RPMI7951 (cell line): ENCODE results near the gene NUDT4. TPM values are rescaled to one million over a fixed set of nuclear protein-coding genes. Genes with fewer than 3 reads are reported as not detected.

Experiments used
- DNase-seq: peaks from one replicate; pipeline ENCODE4 v3.0.0-alpha.2; 2012; ENCODE audit warnings: low read depth
- total RNA-seq: library from RNA; depleted of rRNA; stranded (reverse); fragments of >200 nt; shearing (Covaris generic); gene quantifications from 2 replicates; pipeline ENCODE4 v1.2.3, GENCODE V29; 2014; rRNA removed

NUDT4 gene
- total RNA-seq, result 36.0 and 40.5 TPM in 2 replicates

DNA sequence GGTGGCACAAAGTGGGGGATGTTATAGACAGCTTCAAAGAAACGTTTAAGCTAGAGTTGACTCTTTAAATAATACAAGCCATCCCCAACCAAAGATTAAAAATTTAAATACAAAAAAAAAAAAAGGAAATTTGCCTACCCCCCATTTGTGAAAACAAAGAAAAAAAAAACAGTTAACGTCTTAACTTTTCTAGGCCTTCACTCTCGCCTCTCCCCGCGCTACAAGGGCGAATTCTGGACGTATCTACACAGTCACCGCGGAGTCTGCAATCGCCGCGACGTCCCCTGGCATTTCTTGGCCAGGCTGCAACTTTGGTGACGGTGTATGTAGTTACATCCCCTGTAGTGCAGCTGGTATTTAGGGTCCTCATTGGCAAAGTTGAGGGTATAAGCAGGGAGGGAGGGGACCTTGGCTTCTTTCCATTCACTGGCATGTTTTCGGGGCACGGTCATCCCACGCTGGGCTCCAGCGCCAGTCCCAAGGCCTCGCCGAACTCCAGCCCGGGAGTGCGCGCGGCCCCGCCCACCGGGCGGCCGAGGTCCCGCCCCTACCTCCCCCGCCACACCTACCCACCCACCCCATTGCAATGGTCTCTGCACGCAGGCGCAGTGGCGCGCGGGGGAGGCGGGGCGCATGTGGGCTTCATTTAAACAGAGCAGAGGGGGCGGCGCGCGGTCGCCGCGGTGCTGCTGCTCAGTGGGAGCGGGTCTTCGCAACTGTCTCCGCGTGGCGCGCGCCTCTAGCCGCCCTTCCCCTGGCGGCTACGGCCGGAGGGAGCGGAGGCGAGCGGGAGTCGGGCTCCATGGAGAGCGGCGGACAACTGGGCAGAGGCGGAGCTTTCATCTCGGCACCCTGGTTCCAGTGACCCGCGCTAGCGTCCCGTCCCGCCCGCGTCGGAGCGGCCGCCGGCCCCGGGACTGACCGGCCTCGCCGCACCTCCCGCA is at the start of gene NUDT4:
NUDT4 (plus strand) TSS at position 674 of the 944 bp plus-strand sequence. CDS start 398 bp downstream, outside the sequence.
- peak; percentile 89 for DNase-seq

DNA sequence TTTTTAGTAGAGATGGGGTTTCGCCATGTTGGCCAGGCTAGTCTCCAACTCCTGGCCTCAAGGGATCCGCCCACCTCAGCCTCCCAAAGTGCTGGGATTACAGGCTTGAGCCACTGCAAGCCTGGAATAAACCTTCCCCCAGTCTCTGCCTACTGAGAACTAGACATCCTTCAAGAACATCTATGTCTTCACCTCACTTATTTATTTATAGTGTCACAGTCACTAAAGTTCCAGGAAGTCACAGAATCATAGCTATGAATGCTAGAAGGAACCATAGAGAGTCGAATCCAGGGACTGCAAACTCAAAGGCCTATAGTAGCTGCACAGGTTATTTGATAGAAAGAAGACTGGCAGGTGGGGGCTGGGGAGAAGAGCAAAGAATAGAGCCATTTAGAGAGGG is 44.7 kb upstream of the NUDT4 start:
- DNase-seq, result no peak

DNA sequence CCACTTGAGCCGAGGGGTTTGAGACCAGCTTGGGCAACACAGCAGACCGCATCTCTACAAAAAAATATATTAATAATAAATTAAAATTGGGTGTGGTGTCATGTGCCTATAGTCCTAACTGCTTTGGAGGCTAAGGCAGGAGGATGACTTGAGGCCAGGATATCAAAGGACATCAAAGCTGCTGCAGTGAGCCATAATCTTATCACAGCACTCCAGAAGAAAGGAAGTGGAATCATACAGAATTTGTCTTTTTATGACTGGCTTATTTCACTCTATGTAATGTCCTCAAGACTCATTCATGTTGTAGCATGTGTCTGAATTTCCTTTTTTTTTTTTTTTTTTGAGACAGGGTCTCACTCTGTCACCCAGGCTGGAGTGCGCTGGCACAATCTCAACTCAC is 43.9 kb upstream of the NUDT4 start:
- DNase-seq, result no peak

DNA sequence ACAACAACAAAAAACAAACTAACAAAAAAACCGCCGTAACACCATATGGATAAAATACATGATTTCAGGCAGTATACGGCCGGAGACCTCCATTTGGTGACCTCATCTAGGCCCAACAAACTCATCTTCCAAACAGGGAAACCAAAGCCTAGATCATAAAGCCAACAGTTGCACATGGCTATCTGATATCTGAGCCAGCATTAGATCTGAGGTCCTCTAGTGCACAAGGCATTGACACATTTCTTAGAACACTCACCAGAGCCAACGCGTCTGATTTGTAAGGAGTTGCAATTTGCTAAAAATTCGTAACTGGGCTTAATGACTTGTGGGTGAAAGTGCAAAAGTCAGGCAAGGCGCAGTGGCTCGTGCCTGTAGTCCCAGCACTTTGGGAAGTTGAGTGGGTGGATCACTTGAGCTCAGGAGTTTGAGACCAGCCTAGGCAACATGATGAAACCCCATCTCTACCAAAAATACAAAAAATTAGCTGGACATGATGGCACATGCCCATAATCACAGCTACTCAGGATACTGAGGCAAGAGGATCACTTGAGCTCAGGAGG is 42.0 kb upstream of the NUDT4 start:
- no peak for DNase-seq

DNA sequence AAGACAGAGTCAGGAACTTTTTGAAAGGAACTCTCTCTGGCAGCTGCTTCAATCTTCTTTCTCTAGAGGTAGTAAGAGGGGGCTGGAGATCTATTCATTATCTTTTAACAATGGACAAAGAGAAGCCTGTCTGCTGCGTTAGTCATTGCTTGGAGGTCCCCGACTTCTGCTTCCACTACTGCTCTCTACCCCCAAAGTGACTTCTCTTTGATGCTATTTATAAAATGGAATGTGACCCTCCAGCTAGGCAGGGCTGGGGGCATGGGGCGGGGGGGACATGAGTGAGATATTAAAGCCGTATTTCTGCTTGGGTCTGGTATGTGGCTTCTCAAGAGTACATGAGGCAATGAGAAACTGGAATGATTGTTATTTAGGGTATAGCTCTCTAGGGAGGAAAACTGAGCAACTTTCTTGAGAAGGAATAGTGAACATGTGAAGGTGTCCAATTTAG is 41.4 kb upstream of the NUDT4 start:
- peak; percentile 63 for DNase-seq

DNA sequence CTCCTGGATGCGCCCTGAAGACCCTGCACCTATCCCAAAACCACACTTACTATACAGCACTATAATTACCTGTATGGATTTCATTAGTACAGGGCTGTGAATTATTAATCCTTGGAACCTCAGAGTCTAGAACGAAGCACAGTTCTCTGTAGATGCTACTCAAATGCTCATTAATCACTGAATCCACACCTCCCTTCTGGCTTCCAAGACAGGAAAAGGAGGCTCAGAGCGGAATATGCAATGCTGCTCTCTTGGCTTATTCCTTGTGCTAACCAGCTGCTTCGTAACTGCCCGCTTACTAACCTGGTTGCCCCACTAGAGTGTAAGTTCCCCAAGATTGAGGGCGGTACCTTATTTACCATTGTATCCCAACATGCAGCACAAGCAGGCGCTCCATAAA is 39.1 kb upstream of the NUDT4 start:
- no peak for DNase-seq

DNA sequence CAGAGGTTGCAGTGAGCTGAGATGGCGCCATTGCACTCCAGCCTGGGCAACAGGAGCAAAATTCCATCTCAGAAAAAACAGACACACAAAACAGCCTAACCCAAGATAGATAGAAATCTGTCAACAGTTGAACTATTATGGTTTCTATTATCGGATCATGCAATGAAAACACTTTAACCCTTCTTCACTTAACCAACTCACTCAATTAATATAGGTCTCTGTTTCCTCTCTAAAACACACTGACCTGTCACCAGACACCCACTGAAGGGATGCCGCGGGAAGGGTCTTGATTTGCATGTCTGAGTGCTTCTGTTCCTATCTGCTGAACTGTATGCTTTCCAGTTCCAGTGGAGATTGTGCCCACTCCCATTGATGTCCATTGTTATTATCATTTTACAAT is 38.0 kb upstream of the NUDT4 start:
- no peak for DNase-seq

DNA sequence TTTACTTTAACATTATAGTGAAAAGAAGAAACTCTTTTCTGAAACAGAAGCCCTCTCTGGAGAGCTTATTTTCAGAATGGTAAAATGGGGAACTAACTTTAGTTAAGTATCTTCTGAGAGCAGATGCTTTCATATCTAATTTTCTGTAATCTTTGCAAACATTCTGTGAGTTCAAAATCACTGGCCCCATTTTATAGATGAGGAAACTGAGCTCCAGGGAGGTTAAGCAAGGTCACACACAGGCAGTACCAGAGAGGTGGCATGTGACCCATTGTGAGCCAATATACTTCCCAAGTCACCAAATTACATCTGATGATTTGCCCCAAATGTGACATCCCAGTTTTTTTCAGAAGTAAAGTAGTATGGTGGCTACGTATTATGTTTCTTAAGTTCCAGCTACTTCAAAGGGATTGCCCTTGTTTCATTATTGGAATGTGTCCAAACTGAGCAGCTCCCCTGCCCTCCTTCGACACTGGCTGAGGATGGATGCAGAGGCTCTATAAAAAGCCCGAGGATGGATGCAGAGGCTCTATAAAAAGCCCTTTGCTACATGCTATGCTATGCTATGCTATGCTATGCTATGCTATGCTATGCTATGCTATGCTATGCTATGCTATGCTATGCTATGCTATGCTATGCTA is 36.2 kb upstream of the NUDT4 start:
- DNase-seq, result no peak

DNA sequence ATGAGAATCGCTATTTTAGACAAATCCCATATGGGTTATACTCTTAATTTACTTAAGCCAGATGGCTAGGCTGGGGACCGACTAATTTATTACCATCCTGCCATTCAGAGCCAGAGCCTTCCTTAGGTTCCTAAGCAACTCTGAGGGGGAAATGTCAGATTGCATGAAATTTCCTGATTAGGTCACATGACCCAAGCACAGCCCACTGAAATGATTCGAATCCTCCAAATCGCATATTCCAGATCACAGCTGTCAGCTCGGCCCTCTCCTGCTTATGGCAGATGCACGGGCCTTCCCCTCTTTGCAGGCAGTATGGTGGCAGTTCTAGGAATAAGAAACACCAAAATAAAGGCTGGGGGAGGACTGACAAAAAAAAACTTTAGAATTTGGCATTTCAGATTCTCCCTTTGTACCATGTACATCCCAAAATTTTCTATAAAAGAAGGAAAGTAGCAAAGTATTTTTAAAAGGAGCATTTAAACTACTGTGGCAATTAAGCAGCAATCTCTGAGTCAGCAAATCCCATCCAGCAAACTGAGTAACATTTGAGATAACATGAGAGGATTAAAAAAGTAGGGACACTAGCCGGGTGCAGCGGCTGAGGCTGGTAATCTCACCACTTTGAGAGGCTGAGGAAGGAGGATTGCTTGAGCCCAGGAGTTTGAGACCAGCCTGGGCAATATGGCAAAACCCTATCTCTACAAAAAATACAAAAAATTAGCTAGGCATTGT is 30.5 kb upstream of the NUDT4 start:
- DNase-seq, result no peak

DNA sequence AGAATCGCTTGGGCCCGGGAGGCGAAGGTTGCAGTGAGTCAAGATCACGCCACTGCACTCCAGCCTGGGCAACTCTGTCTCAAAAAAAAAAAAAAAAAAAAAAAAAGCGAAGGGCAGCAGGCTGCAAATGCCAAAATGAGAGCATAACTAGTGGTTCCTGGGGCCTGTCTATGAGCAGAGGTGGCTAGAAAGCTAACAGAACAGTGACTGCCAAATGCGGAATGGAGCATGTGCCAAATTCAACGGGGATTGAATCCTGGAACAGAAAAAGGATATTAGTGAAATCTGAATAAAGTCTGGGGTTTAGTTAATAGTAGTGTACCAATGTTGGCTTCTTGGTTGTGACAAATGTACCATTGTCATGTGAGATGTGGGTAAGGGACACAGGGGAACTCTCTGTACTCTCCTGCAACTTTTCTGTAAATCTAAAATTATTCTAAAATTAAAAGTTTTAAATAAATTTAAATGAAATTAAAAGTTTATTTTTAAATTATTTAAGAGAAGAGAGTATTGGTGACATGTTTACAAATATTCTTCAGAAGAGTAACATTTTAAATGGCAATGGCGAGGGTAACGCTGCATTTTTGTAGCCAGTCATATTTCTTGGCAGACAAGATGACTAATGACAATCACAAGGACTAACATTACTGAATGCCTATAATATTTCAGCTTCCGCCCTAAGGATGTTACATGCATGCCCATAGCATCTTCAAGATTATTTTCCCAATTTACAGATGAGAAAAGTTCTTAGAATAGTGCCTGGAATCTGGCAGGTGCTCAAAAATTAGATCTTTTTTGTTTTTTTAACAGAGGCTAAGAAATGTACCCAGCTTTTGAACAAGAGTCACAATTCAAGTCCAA is 28.9 kb upstream of the NUDT4 start:
- DNase-seq, result no peak

DNA sequence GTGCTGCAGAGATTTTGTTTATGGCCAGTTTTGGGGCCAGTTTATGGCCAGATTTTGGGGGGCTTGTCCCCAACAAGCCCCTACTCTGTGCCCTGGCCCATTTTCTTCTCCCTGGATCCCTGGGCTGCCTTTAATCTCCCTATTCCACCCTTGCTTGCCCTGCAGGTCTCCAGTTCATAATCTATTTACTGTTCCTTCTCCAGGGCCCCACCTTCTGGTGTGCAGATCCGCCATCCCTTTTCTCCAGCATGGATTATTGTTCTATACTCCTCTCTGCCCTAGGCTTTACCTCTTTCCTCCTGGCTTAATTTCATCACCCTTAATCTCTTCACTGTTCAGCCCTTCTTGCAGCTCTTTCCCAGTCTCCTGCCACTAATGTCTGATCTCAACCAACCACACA is 26.0 kb upstream of the NUDT4 start:
- no peak for DNase-seq

DNA sequence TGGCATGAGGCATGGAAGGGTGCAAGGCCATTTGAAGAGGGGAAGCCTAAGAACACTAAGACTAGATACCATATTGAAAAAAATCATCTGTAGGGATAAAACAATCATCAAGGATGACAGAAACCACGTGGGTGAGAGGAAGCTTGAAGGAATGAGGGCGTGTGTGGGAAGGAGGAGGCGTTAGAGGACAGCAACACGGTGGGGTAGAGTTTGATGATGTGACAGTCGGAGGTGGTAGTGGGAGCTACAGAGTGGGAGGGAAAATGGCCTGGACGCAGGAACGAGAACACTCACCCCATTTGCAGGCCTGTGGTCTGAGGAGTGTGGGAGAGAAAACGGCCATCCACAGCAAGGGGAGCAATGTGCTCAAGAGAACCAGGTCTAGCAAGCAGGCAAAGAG is 25.4 kb upstream of the NUDT4 start:
- DNase-seq, result no peak

DNA sequence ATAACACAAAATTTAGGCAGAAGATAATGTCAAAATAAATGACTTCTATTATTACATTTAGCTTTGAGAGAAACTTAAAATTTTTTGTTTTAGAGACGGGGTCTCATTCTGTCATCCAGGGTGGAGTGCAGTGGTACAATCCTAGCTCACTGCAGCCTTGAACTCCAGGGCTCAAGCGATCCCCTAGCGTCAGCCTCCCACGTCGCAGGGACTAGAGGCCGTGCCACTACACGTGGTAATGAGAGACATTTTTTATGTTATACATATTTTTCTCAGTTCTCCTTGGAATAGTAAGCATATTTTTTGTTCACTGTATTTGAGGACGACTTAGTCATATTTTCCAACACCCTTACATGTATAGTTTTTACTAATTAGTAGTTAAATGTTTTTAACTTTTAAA is 21.5 kb upstream of the NUDT4 start:
- no peak for DNase-seq

DNA sequence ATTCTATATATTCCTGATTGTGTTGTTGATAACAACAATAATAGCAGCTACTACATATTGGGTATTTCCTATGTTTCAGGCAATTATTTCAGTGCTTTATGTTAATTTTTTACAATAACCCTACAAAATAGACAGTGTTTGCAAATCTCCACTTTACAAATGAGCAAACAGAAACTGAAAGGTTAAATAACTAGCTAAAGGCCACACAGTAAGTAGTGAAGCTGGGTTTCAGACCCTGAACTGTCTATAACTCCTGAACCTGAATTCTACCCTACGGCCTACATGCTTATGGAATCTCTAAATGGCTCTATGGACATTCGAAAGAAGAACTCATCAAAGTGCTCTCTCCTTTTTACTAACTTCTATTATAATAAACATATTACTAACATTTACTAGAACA is 19.7 kb upstream of the NUDT4 start:
- no peak for DNase-seq

DNA sequence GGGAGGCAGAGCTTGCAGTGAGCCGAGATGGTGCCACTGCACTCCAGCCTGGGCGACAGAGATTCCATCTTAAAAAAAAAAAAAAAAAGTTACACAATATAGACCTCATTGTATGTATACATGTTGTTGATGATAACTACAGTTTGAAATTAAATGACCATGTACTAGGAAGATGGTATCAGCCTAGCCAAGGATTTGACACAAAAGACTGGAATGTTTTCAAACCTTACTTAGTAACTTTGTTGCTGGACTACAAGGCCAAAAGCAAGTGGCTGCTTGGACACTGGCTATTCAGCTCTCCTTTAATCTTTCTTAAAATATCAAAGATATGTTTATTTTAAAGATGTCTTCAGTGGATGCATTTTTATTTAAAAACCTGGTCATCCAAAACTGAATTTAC is 18.9 kb upstream of the NUDT4 start:
- DNase-seq, result no peak

DNA sequence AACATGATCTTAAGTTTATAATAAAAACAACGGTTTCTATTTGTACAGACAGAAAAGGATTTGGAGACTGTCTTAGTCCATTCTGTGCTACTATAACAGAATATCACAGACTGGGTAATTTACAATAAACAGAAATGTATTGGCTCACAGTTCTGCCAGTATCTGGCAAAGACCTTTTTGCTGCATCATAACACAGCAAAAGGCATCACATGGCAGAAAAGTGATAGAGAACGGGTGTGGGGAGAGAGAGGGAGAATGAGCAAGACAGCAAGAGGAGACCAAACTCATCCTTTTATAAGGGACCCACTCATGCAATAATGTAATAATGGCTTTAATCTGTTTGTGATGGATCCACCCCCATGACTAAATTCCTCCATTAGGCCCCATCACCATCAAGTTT is 17.0 kb upstream of the NUDT4 start:
- no peak for DNase-seq

DNA sequence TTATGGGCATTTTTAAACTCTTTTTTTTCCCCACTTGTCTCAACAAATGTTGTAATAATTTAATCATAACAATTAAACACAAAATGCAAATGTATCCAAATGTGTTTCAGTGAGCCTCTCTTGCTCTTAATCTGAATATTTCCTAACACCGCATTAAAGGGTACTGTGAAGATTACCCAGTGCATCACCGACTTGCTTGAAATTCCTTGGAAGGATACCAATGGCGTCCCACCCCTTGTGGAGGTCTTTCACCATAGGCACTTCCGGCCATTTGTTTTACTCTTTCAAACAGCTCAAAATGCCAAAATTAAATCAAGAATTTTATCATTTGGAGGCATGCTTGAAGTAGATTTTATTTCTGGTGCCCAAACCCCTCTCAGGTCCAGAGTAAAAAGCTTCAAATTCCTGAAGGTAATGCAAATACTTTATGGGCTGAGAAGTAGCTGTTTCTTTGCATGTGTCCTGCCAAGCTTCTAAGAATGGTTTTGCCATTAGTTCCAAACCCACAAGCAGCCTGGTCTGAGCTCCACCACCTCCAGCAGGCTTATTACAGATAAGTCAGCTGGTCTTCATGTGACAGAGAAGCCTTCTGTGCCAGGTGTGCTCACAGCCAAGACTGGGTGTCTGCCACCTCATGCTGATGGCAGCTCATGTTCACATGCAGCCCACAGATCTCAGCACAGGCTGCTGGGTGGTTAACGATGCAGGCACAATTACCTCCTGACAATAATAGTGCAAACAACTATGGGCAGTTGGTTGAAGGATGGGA is 16.4 kb upstream of the NUDT4 start:
- DNase-seq, result no peak

DNA sequence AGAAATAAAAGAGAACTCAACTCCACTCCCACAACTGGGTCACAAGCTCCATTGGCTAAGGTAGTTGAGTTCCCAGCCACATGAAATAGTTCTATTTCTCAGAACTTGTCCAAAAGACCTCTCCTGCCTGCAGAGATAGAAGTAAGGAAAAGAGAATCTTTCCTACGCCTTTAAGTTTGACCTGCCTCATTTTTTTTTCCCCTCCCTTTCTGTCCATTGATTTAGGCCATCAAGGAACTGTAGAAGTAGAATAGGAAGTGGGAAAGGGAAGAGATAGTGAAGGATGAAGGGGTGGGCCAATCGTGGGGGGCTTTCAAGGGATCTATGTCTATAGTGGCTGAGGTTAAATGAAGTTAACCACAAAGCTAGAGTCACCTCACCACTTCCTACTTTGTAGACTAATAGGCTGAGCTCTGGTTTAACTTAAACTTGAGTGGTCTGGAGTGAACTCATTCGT is 13.9 kb upstream of the NUDT4 start:
- no peak for DNase-seq

DNA sequence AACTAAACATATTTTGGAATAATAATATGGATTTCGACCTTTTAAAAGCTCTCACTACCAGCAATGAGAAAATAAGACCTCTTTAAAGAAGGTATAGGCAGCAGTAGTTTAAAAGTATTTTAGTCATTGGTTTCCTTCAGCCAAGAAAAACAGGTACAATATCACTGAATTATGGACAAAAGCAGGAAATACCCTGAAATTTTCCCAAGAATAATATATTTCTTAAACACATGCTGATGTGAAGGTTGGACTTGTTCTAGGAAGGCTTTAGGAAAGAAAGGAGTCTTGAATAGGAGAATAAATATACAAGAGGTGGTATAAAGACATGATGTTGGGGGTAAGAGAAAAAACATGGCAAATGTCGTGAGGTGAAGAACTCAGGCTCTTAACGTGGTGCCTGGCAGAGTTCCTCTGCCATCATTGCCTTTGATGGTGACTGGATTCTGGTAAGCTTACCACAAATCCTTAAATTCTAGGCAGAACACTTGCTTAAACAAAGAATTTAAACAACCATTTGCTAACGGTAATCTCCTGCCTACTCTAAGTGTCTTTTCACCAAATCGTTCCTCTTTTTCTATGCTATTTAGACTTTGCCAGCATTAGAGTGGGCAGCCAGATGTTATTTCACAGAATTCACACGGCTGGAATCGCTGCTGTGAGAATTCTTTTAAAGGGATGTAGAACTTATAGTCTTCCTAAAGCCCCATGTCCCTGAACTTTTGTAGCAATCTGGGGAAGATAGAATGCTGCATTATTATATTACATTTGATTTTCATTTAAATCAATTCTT is 11.9 kb upstream of the NUDT4 start:
- no peak for DNase-seq
